Vagina (tissue), 2 donors: Measurements from ENCODE around the gene SLAMF7. TPM values are rescaled to one million over a fixed set of nuclear protein-coding genes. Genes with fewer than 3 reads are reported as not detected.

Experiments used
- DNase-seq, 2 donors: peaks; one replicate each; pipeline ENCODE4 v3.0.0-alpha.2; 2017; ENCODE audit errors: extremely low spot score in 2 of 2
- H3K27ac ChIP-seq: fragments of 200-600 bp; sonication (generic); one replicate; pipeline ENCODE4 v1.5.1; 2019
- H3K27me3 ChIP-seq: fragments of 200-600 bp; sonication (generic); one replicate; pipeline ENCODE4 v1.5.1; 2019
- H3K36me3 ChIP-seq, 2 donors: fragments of 200-600 bp; sonication (generic); one replicate each; pipeline ENCODE4 v1.5.1; 2017 to 2019
- H3K4me1 ChIP-seq: fragments of 200-600 bp; sonication (generic); one replicate; pipeline ENCODE4 v1.5.1; 2019
- H3K4me3 ChIP-seq, 2 donors: fragments of 200-600 bp; sonication (generic); 1 replicate in 1 of 2; 2 replicates in 1 of 2; pipeline ENCODE4 v1.5.1; 2016 to 2019
- H3K9me3 ChIP-seq: fragments of 200-600 bp; sonication (generic); one replicate; pipeline ENCODE4 v1.5.1; 2019
- CTCF ChIP-seq, 3 experiments: fragments of 450-650 bp in 2 of 3; fragments of 200-600 bp in 1 of 3; sonication (generic) in 1 of 3; IDR thresholded peaks; one replicate each; pipeline ENCODE4 v1.5.1; 2017 to 2019; ENCODE audit warnings: antibody characterized with exemption in 3 of 3, mild to moderate bottlenecking in 2 of 3, moderate library complexity in 2 of 3
- POLR2A ChIP-seq, 2 donors: fragments of 450-650 bp; IDR thresholded peaks; one replicate each; pipeline ENCODE4 v1.6.1; 2017; ENCODE audit warnings: antibody characterized with exemption in 2 of 2, mild to moderate bottlenecking in 2 of 2, moderate library complexity in 2 of 2
- POLR2AphosphoS5 ChIP-seq, 2 donors: sonication (generic); formaldehyde crosslinking; IDR thresholded peaks; one replicate each; pipeline ENCODE4 v1.9.0; 2017; ENCODE audit warnings: antibody characterized with exemption in 2 of 2, mild to moderate bottlenecking in 2 of 2, low read depth in 1 of 2; ENCODE audit not compliant: insufficient read depth in 1 of 2
- intact Hi-C: fragments of 100-400 bp; cut with DNase I; formaldehyde crosslinking; loops from one replicate; pipeline ENCODE4 v1.15.1; 2023
- total RNA-seq: library from RNA; depleted of rRNA; stranded (reverse); fragments of >200 nt; gene quantifications from one replicate; pipeline ENCODE4 v1.2.3, GENCODE V29; 2016

The SLAMF7 gene
- total RNA-seq, 1 donor from 2014 or later, result 2.2 TPM

DNA sequence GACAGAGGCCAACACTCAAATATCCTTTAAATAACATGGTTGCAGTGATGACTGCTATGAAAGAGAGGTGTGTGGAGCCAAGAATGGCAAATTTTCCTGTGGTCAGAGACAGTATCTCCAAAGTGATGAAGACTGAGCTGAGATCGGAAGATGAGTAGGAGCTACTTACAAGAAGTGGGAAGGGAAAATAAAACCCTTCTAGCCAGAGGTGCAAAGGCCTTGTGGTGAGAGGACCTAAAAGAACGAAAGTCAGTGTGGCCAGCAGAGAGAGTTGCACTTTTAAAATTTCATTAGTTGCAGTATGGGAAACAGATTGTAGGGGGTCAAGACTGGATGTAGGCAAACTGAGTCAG is 17.8 kb downstream of the SLAMF7 start:
- TF ChIP-seq POLR2AphosphoS5 (IDR thresholded peaks at IDR 0.05; ENCODE audit: insufficient read depth in 1 of 2, low read depth in 1 of 2) (no peak), CTCF (IDR thresholded peaks at IDR 0.05) (no peak), POLR2A (IDR thresholded peaks at IDR 0.05) (no peak)
- H3K27ac ChIP-seq, result no peak overlapping the region
- H3K9me3 ChIP-seq, result no peaks in the 10 kb centered on the region
- no peak overlapping the region for H3K4me3 ChIP-seq
- no peaks in the 10 kb centered on the region for H3K4me1 ChIP-seq
- intact Hi-C loops, result no loop called here
- DNase-seq, result no peak
- no peaks in the 10 kb centered on the region for H3K27me3 ChIP-seq
- H3K36me3 ChIP-seq, result no peaks in the 10 kb centered on the region

DNA sequence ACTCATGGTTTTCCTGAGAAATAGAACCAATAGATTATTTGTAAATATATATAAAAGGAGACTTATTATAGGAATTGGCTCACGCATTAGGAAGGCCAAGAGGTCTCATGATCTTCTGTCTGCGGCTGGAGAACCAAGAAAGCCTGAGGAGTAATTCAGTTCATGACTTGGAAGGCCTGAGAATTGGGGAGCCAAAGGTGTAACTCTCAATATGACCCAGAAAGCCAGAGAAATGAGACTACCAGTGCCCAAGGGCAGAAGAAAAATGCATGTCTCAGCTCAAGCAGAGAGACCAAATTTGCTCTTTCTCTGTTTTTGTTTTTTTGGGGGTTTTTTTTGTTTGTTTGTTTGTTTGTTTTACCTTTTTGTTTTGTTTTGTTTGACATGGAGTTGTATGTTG is 19.5 kb downstream of the SLAMF7 start:
- Histone ChIP-seq H3K36me3 (no peaks in the 10 kb centered on the region), H3K4me1 (no peaks in the 10 kb centered on the region), H3K4me3 (no peak overlapping the region), H3K27me3 (no peaks in the 10 kb centered on the region), H3K27ac (no peak overlapping the region), H3K9me3 (no peaks in the 10 kb centered on the region)
- intact Hi-C loops, result no loop called here
- TF ChIP-seq POLR2A (IDR thresholded peaks at IDR 0.05) (no peak), POLR2AphosphoS5 (IDR thresholded peaks at IDR 0.05; ENCODE audit: insufficient read depth in 1 of 2, low read depth in 1 of 2) (no peak), CTCF (IDR thresholded peaks at IDR 0.05) (no peak)
- peak in 1 of 2 donors; percentile 20 for DNase-seq

DNA sequence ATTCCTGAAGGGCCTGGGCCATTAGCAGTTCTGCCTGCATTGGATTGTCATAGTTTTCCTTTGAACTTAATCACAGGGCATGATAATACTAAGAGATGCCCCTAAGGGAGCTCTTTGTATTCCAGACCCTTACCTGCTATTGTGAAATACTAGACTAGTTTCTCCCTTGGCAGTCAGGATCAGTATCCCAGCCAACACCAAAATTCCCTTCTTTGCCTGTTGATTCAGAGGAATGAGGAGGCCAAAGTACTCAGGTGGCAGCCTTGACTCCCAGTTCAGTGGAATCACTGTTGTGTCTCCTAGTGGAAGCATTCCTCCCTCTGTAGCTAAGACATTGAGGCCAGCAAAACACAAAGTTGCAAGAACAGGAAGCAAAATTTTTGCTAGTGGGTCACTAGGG is 20.7 kb downstream of the SLAMF7 start:
- no peaks in the 10 kb centered on the region for H3K27me3 ChIP-seq
- no peak overlapping the region for H3K4me3 ChIP-seq
- H3K9me3 ChIP-seq, result no peaks in the 10 kb centered on the region
- no peaks in the 10 kb centered on the region for H3K36me3 ChIP-seq
- intact Hi-C loops, result no loop called here
- H3K27ac ChIP-seq, result no peak overlapping the region
- TF ChIP-seq CTCF (IDR thresholded peaks at IDR 0.05) (no peak), POLR2A (IDR thresholded peaks at IDR 0.05) (no peak), POLR2AphosphoS5 (IDR thresholded peaks at IDR 0.05; ENCODE audit: insufficient read depth in 1 of 2, low read depth in 1 of 2) (no peak)
- H3K4me1 ChIP-seq, result no peaks in the 10 kb centered on the region
- DNase-seq, result peak in 1 of 2 donors; percentile 37

DNA sequence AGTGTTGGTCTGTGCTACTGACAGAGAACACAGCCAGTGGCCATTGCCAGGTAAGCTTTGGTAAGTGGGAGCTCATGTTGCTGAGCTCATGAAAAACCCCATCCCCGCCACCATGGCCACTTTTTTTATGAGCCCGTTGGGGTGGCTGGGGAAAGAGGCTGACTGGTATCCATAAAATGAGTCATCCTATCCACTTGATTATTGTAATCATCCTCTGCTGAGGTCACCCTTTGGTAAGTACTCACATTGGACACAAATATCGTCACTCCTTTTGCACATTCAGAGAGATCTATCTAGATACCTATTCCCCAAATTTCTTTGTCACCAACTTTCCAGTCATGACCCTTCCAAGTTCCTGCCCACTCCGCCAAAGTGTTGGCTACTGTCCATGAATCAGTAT is 22.0 kb downstream of the SLAMF7 start:
- no peak overlapping the region for H3K27ac ChIP-seq
- no peak overlapping the region for H3K4me3 ChIP-seq
- no peaks in the 10 kb centered on the region for H3K36me3 ChIP-seq
- H3K4me1 ChIP-seq, result no peaks in the 10 kb centered on the region
- intact Hi-C loops, result no loop called here
- TF ChIP-seq CTCF (IDR thresholded peaks at IDR 0.05), result no peak
- TF ChIP-seq POLR2A (IDR thresholded peaks at IDR 0.05), result no peak
- TF ChIP-seq POLR2AphosphoS5 (IDR thresholded peaks at IDR 0.05; ENCODE audit: insufficient read depth in 1 of 2, low read depth in 1 of 2), result no peak
- no peaks in the 10 kb centered on the region for H3K9me3 ChIP-seq
- H3K27me3 ChIP-seq, result no peaks in the 10 kb centered on the region
- DNase-seq, result peak in 1 of 2 donors; percentile 65

GRCh38 chr1:160761886-160762285 is 22.8 kb downstream of the SLAMF7 start:
- Histone ChIP-seq H3K27me3 (no peaks in the 10 kb centered on the region), H3K4me1 (no peaks in the 10 kb centered on the region), H3K4me3 (no peak overlapping the region), H3K27ac (no peak overlapping the region), H3K9me3 (no peaks in the 10 kb centered on the region), H3K36me3 (no peaks in the 10 kb centered on the region)
- peak in 1 of 2 donors; percentile 54 for DNase-seq
- intact Hi-C loops, result no loop called here
- TF ChIP-seq POLR2A (IDR thresholded peaks at IDR 0.05), result no peak
- no peak for TF ChIP-seq CTCF (IDR thresholded peaks at IDR 0.05)
- peak in 1 of 2 donors; percentile 77 for TF ChIP-seq POLR2AphosphoS5 (IDR thresholded peaks at IDR 0.05; ENCODE audit: insufficient read depth in 1 of 2, low read depth in 1 of 2)
